ENCODE results near the gene OR51B5. TPM values are rescaled to one million over a fixed set of nuclear protein-coding genes. Genes with fewer than 3 reads are reported as not detected.

OR51B5 gene
- total and polyA plus RNA-seq, 2 donors (not counting 3 experiments of a cell fraction or from before 2014, with no cell fraction given): 0.07 TPM; not detected in 1

GRCh38 chr11:5293028-5293427 lies 50.3 kb downstream of the OR51B5 start:
- H2AFZ ChIP-seq (ENCODE audit: low read depth, low read length): no peak overlapping the region
- POLR2A ChIA-PET: no interaction called here
- CTCF ChIA-PET: no interaction called here

More at GRCh38 chr11:5293028-5293427, 50.3 kb downstream of the OR51B5 start:
- Histone ChIP-seq H3K27ac (ENCODE audit: insufficient read depth, low read depth, low read length) (no peak overlapping the region), H3K4me3 (replicated peaks in 1 of 3; ENCODE audit: insufficient read depth in 1 of 3, low read depth in 1 of 3, low read length in 3 of 3) (no peak overlapping the region), H3K79me2 (ENCODE audit: control insufficient read depth, insufficient read depth, low read length) (no peaks in the 10 kb centered on the region), H3K4me2 (ENCODE audit: insufficient read depth, low read length) (no peak overlapping the region), H3K36me3 (ENCODE audit: control insufficient read depth in 2 of 2, extremely low read depth in 1 of 2, insufficient read depth in 2 of 2, low read length in 2 of 2) (no peaks in the 10 kb centered on the region), H3K9ac (replicated peaks; ENCODE audit: extremely low read depth, insufficient read depth, low read length) (no peak overlapping the region), H3K27me3 (ENCODE audit: control insufficient read depth in 2 of 2, insufficient read depth in 2 of 2, low read length in 2 of 2) (no peaks in the 10 kb centered on the region), H3K4me1 (ENCODE audit: control insufficient read depth, extremely low read depth, insufficient read depth, low read length) (no peaks in the 10 kb centered on the region), H3K9me3 (replicated peaks; ENCODE audit: control insufficient read depth, insufficient read depth, low read length) (no peaks in the 10 kb centered on the region), H3K9me1 (replicated peaks; ENCODE audit: control insufficient read depth, extremely low read depth, insufficient read depth, low read length) (no peaks in the 10 kb centered on the region), H4K20me1 (replicated peaks; ENCODE audit: control insufficient read depth, extremely low read depth, insufficient read depth, low read length) (no peaks in the 10 kb centered on the region)
- dilution Hi-C loops (cut with MboI; ENCODE audit: extremely low pct_ligation_motif_present, low sequenced_read_pairs): no loop called here
- BruUV-seq (replicated peaks): no TSS peak
- intact Hi-C loops (cut with micrococcal nuclease): loop anchor here (5.0 kb wide), 1 partner anchor 89 kb away; the partner anchor contains the start of gene OR51M1
- no peak for FAIRE-seq
- no peak for DNase-seq (ENCODE audit: low read depth, low spot score)
- TF ChIP-seq POLR2A (IDR thresholded peaks at IDR 0.05; ENCODE audit: low read depth, low read length) (no peak), MYC (IDR thresholded peaks at IDR 0.05; ENCODE audit: low read depth, low read length) (no peak), GATA2 (IDR thresholded peaks at IDR 0.05; ENCODE audit: insufficient read depth, insufficient read length, low read depth, low read length) (no peak), FOS (IDR thresholded peaks at IDR 0.05; ENCODE audit: borderline replicate concordance, insufficient read depth, low read length) (no peak), JUN (IDR thresholded peaks at IDR 0.05; ENCODE audit: borderline replicate concordance, insufficient read depth, insufficient read length, low read depth) (no peak), MAX (IDR thresholded peaks at IDR 0.05; ENCODE audit: insufficient read depth, insufficient read length) (no peak), EZH2 (IDR thresholded peaks at IDR 0.05; ENCODE audit: borderline replicate concordance, low read depth, low read length, severe bottlenecking) (no peak), CTCF (IDR thresholded peaks at IDR 0.05; ENCODE audit: extremely low read depth in 1 of 2, insufficient read depth in 1 of 2, low read depth in 1 of 2, low read length in 2 of 2) (no peak), POLR2AphosphoS5 (IDR thresholded peaks at IDR 0.05; ENCODE audit: insufficient read depth, low read depth, low read length) (no peak)

Small RNAs within 50 kb of the gene (small RNA-seq; reads per million reads assigned to genes)
- gene AC104389.3 (ENCODE audit: insufficient read depth, insufficient read length, low read depth, low replicate concordance): not detected

Other genes starting within 250 kb of the OR51B5 start
- not detected in 2 replicates for gene OR52A5, start 205.2 kb downstream of the OR51B5 start, total RNA-seq
- gene OR52A5, start 205.2 kb downstream of the OR51B5 start, polyA plus RNA-seq: not detected in 2 replicates
- not detected in 2 replicates for gene OR52A1, start 188.8 kb downstream of the OR51B5 start, total RNA-seq
- gene OR52A1, start 188.8 kb downstream of the OR51B5 start, polyA plus RNA-seq: not detected in 2 replicates
- gene OR51V1, start 142.8 kb downstream of the OR51B5 start, total RNA-seq: not detected in 2 replicates
- gene OR51V1, start 142.8 kb downstream of the OR51B5 start, polyA plus RNA-seq: not detected in 2 replicates
- not detected in 2 replicates for gene HBB, start 116.5 kb downstream of the OR51B5 start, total RNA-seq
- not detected in 2 replicates for gene HBB, start 116.5 kb downstream of the OR51B5 start, polyA plus RNA-seq
- not detected in 2 replicates for gene HBD, start 109.0 kb downstream of the OR51B5 start, total RNA-seq
- gene HBD, start 109.0 kb downstream of the OR51B5 start, polyA plus RNA-seq: not detected in 2 replicates
- not detected in 2 replicates for gene HBG1, start 93.7 kb downstream of the OR51B5 start, total RNA-seq
- gene HBG1, start 93.7 kb downstream of the OR51B5 start, polyA plus RNA-seq: 0.72 TPM in 1 of 2 replicates, not detected in the other
- not detected in 2 replicates for gene HBG2, start 88.7 kb downstream of the OR51B5 start, total RNA-seq
- 1.2 TPM in 1 of 2 replicates, not detected in the other for gene HBG2, start 88.7 kb downstream of the OR51B5 start, polyA plus RNA-seq
- gene HBE1, start 73.6 kb downstream of the OR51B5 start, total RNA-seq: not detected in 2 replicates
- 0.32 and 0.37 TPM in 2 replicates for gene HBE1, start 73.6 kb downstream of the OR51B5 start, polyA plus RNA-seq
- not detected in 2 replicates for gene OR51B4, start 41.6 kb downstream of the OR51B5 start, total RNA-seq
- gene OR51B4, start 41.6 kb downstream of the OR51B5 start, polyA plus RNA-seq: 0.08 TPM in 1 of 2 replicates, not detected in the other
- gene OR51B2, start 19.2 kb downstream of the OR51B5 start, total RNA-seq: not detected in 2 replicates
- gene OR51B2, start 19.2 kb downstream of the OR51B5 start, polyA plus RNA-seq: not detected in 2 replicates
- gene OR51B6, start 8.0 kb upstream of the OR51B5 start, total RNA-seq: not detected in 2 replicates
- not detected in 2 replicates for gene OR51B6, start 8.0 kb upstream of the OR51B5 start, polyA plus RNA-seq
- gene OR51M1, start 40.3 kb upstream of the OR51B5 start, total RNA-seq: not detected in 2 replicates
- not detected in 2 replicates for gene OR51M1, start 40.3 kb upstream of the OR51B5 start, polyA plus RNA-seq
- not detected in 2 replicates for gene OR51Q1, start 78.6 kb upstream of the OR51B5 start, total RNA-seq
- not detected in 2 replicates for gene OR51Q1, start 78.6 kb upstream of the OR51B5 start, polyA plus RNA-seq
- not detected in 2 replicates for gene OR51I1, start 98.0 kb upstream of the OR51B5 start, total RNA-seq
- 0.10 TPM in 1 of 2 replicates, not detected in the other for gene OR51I1, start 98.0 kb upstream of the OR51B5 start, polyA plus RNA-seq
- not detected in 2 replicates for gene OR51I2, start 105.8 kb upstream of the OR51B5 start, total RNA-seq
- gene OR51I2, start 105.8 kb upstream of the OR51B5 start, polyA plus RNA-seq: not detected in 2 replicates
- gene OR52D1, start 145.2 kb upstream of the OR51B5 start, total RNA-seq: not detected in 2 replicates
- not detected in 2 replicates for gene OR52D1, start 145.2 kb upstream of the OR51B5 start, polyA plus RNA-seq
- gene UBQLN3, start 166.4 kb upstream of the OR51B5 start, total RNA-seq: not detected in 2 replicates
- not detected in 2 replicates for gene UBQLN3, start 166.4 kb upstream of the OR51B5 start, polyA plus RNA-seq
- 0.28 and 0.33 TPM in 2 replicates for gene UBQLNL, start 173.2 kb upstream of the OR51B5 start, total RNA-seq
- gene UBQLNL, start 173.2 kb upstream of the OR51B5 start, polyA plus RNA-seq: 0.48 and 0.54 TPM in 2 replicates
- not detected in 2 replicates for gene OR52H1, start 205.0 kb upstream of the OR51B5 start, total RNA-seq
- gene OR52H1, start 205.0 kb upstream of the OR51B5 start, polyA plus RNA-seq: 0.30 and 0.33 TPM in 2 replicates
- not detected in 2 replicates for gene OR52B6, start 237.4 kb upstream of the OR51B5 start, total RNA-seq
- not detected in 2 replicates for gene OR52B6, start 237.4 kb upstream of the OR51B5 start, polyA plus RNA-seq

All from endothelial cell of umbilical vein (primary cell).